Measurements from ENCODE around the gene SERTAD1.

SERTAD1 gene

GRCh38 chr19:40396886-40397567 is 28.8 kb downstream of the SERTAD1 start:
- TF ChIP-seq YY1 (IDR thresholded peaks at IDR 0.05; ENCODE audit: low read depth) (no peak), MAX (IDR thresholded peaks at IDR 0.05) (no peak), EGR1 (IDR thresholded peaks at IDR 0.05) (no peak), TAF1 (IDR thresholded peaks at IDR 0.05; ENCODE audit: low read depth) (no peak), RAD21 (IDR thresholded peaks at IDR 0.05; ENCODE audit: low read depth) (no peak), EP300 (IDR thresholded peaks at IDR 0.05; ENCODE audit: borderline replicate concordance) (no peak), TEAD4 (IDR thresholded peaks at IDR 0.05) (no peak), TCF12 (IDR thresholded peaks at IDR 0.05; ENCODE audit: low read depth) (no peak), NFIC (IDR thresholded peaks at IDR 0.05) (no peak), CREB1 (IDR thresholded peaks at IDR 0.05; ENCODE audit: low read depth) (no peak), ZBTB7A (IDR thresholded peaks at IDR 0.05; ENCODE audit: low read depth) (no peak), CEBPB (IDR thresholded peaks at IDR 0.05) (no peak), FOXM1 (IDR thresholded peaks at IDR 0.05; ENCODE audit: borderline replicate concordance, low read depth) (no peak)
- TF ChIP-seq, protein P1, sequence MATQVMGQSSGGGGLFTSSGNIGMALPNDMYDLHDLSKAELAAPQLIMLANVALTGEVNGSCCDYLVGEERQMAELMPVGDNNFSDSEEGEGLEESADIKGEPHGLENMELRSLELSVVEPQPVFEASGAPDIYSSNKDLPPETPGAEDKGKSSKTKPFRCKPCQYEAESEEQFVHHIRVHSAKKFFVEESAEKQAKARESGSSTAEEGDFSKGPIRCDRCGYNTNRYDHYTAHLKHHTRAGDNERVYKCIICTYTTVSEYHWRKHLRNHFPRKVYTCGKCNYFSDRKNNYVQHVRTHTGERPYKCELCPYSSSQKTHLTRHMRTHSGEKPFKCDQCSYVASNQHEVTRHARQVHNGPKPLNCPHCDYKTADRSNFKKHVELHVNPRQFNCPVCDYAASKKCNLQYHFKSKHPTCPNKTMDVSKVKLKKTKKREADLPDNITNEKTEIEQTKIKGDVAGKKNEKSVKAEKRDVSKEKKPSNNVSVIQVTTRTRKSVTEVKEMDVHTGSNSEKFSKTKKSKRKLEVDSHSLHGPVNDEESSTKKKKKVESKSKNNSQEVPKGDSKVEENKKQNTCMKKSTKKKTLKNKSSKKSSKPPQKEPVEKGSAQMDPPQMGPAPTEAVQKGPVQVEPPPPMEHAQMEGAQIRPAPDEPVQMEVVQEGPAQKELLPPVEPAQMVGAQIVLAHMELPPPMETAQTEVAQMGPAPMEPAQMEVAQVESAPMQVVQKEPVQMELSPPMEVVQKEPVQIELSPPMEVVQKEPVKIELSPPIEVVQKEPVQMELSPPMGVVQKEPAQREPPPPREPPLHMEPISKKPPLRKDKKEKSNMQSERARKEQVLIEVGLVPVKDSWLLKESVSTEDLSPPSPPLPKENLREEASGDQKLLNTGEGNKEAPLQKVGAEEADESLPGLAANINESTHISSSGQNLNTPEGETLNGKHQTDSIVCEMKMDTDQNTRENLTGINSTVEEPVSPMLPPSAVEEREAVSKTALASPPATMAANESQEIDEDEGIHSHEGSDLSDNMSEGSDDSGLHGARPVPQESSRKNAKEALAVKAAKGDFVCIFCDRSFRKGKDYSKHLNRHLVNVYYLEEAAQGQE (IDR thresholded peaks at IDR 0.05; ENCODE audit: low read depth): no peak
- TF ChIP-seq, protein P2, sequence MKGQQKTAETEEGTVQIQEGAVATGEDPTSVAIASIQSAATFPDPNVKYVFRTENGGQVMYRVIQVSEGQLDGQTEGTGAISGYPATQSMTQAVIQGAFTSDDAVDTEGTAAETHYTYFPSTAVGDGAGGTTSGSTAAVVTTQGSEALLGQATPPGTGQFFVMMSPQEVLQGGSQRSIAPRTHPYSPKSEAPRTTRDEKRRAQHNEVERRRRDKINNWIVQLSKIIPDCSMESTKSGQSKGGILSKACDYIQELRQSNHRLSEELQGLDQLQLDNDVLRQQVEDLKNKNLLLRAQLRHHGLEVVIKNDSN (IDR thresholded peaks at IDR 0.05): no peak

GRCh38 chr19:40395956-40396355 is 29.8 kb downstream of the SERTAD1 start:
- no peak for TF ChIP-seq FOXM1 (IDR thresholded peaks at IDR 0.05; ENCODE audit: borderline replicate concordance, low read depth)
- TF ChIP-seq, protein P2 (IDR thresholded peaks at IDR 0.05): no peak
- no peak for TF ChIP-seq RAD21 (IDR thresholded peaks at IDR 0.05; ENCODE audit: low read depth)
- TF ChIP-seq MAX (IDR thresholded peaks at IDR 0.05): no peak
- TF ChIP-seq CEBPB (IDR thresholded peaks at IDR 0.05): no peak
- TF ChIP-seq CREB1 (IDR thresholded peaks at IDR 0.05; ENCODE audit: low read depth): no peak
- no peak for TF ChIP-seq TEAD4 (IDR thresholded peaks at IDR 0.05)
- TF ChIP-seq, protein P1 (IDR thresholded peaks at IDR 0.05; ENCODE audit: low read depth): no peak

GRCh38 chr19:40394816-40395210 is 31.0 kb downstream of the SERTAD1 start:
- TF ChIP-seq NFIC (IDR thresholded peaks at IDR 0.05) (no peak), RAD21 (IDR thresholded peaks at IDR 0.05; ENCODE audit: low read depth) (no peak), ZBTB7A (IDR thresholded peaks at IDR 0.05; ENCODE audit: low read depth) (no peak), MAX (IDR thresholded peaks at IDR 0.05) (no peak), TEAD4 (IDR thresholded peaks at IDR 0.05) (no peak), EGR1 (IDR thresholded peaks at IDR 0.05) (no peak), FOXM1 (IDR thresholded peaks at IDR 0.05; ENCODE audit: borderline replicate concordance, low read depth) (no peak), TCF12 (IDR thresholded peaks at IDR 0.05; ENCODE audit: low read depth) (no peak), CREB1 (IDR thresholded peaks at IDR 0.05; ENCODE audit: low read depth) (no peak), TAF1 (IDR thresholded peaks at IDR 0.05; ENCODE audit: low read depth) (no peak), CEBPB (IDR thresholded peaks at IDR 0.05) (no peak), EP300 (IDR thresholded peaks at IDR 0.05; ENCODE audit: borderline replicate concordance) (no peak), YY1 (IDR thresholded peaks at IDR 0.05; ENCODE audit: low read depth) (no peak)
- TF ChIP-seq, protein P1 (IDR thresholded peaks at IDR 0.05; ENCODE audit: low read depth): no peak
- TF ChIP-seq, protein P2 (IDR thresholded peaks at IDR 0.05): no peak

Data from Ishikawa (cell line).